ENCODE data around the gene TBC1D9B.

GRCh38 chr5:179873588-179874110 is 34.0 kb downstream of the TBC1D9B start:
- TF ChIP-seq POLR2A (IDR thresholded peaks at IDR 0.05) (no peak), CTCF (IDR thresholded peaks at IDR 0.05) (no peak), EP300 (IDR thresholded peaks at IDR 0.05) (no peak)
